AG20443 (cell line): Measurements from ENCODE around the gene HIP1R.

ENCODE experiments used
- DNase-seq: peaks from one replicate; pipeline ENCODE4 v3.0.0; 2012; ENCODE audit warnings: low spot score, mixed read lengths

Gene HIP1R

DNA sequence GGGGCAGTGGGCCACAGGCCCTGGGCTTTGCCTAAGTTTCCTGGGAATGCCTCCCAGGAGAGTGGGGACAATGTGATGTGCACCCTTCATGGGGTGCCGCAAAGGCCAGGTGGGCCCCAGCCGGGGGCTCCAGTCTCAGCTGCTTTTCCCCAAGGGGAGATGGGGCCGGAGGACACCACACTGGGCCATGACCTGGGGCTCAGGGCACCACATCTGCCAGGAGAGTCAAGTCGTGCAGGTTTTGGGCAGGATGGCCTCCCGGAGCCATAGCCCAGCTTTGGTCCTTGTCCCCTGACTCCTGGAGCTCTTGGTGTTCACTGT, 12.2 kb downstream of the HIP1R start:
- no peak for DNase-seq

DNA sequence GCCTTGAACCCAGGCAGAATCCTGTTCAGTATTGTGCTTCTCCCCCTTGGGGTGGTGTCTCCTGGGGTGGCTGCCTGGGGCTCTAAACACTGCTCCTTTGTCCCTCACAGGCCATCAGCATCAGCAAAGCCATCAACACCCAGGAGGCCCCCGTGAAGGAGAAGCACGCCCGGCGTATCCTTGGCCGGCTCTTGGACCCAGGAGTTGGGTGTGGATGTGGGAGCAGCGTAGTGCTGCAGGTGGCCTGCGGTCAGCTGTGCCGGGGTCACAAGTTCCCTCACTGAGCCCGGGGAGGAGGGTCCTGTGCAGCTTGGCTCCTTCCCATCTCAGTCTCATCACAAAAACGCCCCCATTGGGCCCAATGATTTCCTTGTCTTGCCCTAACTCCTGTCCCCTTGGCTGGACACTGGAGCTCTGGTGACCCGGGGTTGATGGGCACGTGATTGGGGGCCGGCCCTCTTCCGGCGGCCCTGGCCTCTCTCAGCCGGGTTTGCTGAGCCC, 12.7 kb downstream of the HIP1R start:
- no peak for DNase-seq

DNA sequence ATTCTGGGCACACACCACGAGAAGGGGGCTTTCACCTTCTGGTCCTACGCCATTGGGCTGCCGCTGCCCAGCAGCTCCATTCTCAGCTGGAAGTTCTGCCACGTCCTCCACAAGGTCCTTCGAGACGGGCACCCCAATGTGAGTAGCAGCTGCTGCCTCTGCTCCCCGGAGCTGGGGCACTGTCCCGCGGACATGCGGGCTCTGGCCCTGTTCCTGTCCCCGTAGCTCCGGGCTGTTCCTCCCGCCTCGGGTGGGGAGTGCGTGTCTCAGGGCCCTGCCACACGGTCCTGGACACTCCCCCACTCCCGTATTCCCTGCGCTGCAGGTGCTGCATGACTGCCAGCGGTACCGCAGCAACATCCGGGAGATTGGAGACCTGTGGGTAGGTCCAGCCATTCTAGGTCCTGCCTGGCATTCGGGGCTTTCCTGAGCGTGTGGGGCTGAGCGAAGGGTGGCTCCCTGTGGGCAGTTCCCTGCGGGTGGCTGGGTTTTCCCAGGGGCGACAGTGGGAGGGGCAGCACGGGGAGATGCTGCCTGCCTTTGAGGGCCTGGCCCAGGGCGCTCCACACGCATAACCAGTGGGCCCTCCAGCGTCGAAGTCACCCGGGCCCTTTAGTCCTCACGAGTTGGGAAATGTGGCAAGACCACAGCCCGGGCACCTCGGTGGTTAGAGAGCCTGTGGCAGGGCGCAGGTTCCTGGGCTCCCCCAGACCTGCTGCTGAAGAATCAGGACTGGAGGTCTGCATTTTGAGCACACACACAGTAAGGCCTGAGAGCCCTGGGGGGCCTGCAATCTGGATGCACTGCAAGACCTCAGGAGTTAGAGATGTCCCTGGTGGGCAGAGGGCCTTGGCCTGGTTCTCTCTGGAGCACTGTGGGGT, 13.5 kb downstream of the HIP1R start:
- DNase-seq, result no peak

DNA sequence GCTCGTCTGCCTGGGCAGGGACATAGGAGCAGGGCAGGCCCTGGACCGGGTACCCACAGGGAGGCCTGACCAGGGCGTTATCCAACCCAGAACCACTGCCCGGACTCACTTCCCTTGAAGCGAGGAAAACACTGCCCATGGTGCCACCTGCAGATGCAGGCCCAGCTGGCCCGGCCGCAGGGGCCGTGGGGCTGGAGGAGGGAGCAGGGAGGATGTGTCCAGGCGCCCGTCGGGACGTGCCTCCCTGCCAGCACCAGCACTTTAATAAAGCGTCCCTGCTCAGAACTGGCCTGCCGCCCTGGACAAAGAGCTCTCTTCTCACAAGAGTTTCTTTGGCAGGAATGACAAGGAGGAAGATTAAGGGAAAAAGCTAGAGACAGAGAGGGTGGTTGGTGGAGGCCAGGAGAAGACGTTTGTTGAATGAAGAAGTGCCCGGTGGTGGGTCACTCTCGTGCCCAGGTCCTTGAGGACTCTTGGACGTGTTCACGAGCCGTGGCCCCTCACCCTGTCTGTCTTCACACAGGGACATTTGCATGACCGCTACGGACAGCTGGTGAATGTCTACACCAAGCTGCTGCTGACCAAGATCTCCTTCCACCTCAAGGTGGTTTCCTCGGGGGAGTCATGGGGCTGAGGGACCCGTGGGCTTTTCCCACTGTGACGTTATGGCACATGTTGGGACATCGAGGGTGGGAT, 14.2 kb downstream of the HIP1R start:
- DNase-seq, result no peak

DNA sequence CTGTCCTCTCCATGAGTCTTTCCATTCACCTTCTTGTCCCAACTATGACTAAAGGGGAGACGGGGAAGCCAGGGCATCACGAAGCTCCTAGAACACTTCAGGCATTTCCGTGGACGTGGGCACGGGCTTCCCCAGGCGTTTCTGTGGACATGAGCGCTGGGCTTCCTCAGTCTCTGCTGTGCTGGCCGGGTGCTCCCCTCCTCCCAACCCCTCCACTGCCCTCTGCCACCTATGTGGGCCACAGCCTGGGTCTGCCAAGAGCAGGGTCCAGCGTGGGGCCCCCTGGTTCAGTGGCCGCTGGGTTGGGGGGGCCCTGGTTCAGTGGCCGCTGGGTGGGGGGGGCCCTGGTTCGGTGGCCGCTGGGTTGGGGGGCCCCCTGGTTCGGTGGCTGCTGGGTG, 14.8 kb downstream of the HIP1R start:
- no peak for DNase-seq

DNA sequence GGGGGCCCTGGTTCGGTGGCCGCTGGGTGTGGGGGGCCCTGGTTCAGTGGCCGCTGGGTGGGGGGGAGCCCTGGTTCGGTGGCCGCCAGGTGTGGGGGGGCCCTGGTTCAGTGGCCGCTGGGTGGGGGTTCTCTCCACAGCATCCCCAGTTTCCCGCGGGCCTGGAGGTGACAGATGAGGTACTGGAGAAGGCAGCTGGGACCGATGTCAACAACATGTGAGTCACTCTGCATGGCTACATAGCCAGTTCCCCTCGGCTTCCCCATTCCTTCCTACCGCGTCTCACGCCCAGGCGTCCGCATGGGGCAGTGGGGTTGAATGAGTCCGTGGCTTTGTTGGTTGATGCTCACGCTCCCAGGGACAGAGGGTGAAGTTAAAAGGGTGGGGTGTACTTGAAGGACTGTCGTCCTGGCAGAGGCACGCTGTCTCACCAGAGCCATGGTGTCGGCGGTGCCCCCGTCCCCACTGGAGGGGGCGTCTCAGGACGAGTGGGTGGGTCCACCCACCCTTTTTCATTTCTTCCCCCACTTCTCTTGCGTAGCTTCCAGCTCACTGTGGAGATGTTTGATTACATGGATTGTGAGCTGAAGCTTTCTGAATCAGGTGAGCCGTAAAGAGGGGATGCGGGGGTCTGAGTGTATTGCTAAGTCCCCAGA, 15.6 kb downstream of the HIP1R start:
- DNase-seq, result peak; percentile 72

DNA sequence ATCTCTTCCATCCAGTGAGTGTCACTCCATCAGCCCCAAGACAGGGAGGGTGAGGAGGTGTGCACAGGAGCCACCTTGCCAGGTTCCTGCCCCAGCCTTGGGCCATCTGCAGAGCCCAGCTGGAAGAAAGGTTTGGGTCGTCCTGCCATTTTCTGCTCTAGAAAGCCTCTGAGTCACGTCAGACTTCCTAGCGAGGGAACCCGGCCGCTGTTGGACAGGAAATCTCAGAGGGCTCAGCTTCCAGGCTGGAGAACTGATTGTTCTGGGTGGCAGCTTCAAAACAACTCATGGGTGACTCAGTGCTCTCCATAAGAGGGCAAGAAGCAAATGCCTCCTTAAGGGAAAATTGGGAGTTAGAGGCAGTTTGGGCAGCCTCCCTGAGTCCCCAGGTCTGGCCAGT, 16.6 kb downstream of the HIP1R start:
- peak; percentile 79 for DNase-seq

DNA sequence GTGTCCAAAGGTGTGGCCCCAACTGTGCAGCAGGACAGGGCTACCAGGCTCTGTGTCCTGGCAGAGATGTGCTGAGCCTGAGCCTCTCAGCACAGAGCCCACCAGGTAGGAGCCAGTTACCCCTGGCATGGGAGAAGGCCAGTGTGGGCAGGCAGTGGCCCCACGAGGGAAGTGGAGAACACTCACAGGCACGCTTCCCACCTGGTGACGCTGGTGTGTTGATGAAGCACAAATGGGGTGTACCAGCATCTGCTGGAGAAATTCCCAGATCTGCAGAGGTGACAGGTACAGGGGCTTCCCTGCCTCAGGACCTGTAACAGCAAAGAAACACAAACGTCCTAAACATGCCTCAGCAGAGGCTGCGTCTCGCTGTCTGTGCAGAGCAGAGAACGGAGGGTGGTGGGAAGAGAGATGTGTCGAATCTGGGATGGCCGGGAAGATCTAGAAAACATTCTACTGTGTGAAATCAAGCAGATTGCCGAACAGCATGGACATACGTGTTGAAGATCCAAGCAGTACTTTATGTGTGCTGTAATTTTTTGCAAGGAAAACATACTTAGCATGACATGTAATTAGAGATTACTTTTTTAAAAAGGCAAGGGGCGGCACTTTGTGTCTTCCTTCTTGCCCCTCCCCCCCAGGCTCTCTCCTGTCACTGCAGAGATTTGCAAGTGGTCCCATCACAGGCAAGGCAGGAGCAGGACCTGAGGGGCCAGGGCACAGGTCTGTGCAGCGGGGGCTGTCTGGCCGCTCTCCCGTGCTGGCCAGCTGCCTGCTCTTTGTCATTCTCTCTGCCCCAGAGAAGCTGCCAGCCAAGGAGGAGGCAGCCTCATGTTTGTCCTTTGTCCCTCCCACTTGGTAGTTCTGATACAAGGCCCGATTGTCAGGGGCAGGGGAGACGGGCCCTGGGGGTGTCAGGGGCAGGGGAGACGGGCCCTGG, 17.3 kb downstream of the HIP1R start:
- peak; percentile 62 for DNase-seq

DNA sequence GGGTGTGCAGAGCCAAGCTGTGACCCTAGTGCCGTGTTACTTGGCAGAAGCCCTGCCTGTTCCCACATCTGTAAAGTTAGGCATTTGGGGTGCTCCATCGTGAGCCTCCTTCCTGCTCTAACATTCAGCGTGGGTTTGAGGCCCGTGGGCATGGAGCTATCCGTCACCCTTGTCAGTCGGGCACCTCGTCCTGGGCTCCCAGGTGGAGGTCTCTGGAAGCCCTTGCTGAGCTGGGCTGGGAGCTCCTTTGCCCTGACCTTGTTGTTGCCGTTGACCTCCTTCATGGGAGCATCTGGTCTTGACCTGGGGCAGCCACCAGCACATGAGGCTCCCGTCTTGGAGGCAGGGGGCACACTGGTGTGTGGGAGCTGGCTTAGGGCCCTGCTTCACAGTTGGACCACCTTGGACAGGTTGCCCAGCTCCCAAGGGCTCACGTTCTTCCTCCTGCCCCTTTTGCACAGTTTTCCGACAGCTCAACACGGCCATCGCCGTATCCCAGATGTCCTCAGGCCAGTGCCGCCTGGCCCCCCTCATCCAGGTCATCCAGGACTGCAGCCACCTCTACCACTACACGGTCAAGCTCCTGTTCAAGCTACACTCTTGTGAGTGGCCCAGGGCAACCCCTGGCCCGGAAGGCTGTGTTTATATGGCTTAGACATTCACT, 18.5 kb downstream of the HIP1R start:
- DNase-seq, result no peak

DNA sequence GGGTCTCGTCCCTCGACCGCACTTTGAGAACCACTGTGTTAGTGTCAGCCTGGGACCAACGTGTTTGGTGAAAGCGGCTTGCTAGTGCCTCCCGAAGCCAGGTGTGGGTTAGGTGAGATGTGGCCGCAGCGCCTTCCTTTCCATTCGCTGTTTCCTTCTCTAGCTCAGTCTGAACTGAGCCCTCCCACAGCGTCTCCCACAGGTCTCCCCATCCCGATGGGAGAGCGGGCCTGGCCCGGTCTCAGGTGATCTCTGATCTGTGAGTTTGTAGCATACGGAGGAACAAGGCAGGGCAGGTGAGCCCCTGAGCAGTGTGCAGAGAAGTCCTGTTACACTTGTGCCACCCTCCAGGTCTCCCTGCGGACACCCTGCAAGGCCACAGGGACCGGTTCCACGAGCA, 19.3 kb downstream of the HIP1R start:
- no peak for DNase-seq

DNA sequence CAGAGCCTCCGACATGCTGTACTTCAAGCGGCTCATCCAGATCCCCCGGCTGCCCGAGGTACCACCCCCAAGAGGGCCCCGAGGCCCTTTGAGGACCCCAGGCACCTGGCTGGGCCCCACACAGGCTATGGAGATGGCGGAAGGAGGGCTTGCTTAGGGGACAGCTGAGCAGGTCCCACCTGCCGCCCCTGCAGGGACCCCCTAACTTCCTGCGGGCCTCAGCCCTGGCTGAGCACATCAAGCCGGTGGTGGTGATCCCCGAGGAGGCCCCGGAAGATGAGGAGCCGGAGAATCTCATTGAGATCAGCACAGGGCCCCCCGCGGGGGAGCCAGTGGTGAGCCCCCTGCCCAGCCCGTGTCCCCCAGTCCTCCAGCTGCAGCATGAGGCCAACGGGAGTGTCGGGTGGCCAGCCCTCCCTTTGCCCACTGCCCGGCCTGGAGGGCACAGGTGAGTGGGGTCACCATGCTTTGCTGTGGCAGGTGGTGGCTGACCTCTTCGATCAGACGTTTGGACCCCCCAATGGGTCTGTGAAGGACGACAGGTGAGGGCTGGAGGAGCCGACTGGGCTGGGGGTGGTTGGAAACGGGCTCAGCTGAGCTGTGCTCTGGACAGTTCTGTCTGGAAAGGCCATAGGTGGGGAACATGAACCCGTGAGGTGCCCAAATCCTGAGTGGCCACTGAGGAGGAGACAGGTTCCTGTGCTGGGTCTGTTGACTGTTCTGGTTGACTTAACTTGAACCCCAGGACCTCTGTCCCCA, 20.0 kb downstream of the HIP1R start:
- no peak for DNase-seq

DNA sequence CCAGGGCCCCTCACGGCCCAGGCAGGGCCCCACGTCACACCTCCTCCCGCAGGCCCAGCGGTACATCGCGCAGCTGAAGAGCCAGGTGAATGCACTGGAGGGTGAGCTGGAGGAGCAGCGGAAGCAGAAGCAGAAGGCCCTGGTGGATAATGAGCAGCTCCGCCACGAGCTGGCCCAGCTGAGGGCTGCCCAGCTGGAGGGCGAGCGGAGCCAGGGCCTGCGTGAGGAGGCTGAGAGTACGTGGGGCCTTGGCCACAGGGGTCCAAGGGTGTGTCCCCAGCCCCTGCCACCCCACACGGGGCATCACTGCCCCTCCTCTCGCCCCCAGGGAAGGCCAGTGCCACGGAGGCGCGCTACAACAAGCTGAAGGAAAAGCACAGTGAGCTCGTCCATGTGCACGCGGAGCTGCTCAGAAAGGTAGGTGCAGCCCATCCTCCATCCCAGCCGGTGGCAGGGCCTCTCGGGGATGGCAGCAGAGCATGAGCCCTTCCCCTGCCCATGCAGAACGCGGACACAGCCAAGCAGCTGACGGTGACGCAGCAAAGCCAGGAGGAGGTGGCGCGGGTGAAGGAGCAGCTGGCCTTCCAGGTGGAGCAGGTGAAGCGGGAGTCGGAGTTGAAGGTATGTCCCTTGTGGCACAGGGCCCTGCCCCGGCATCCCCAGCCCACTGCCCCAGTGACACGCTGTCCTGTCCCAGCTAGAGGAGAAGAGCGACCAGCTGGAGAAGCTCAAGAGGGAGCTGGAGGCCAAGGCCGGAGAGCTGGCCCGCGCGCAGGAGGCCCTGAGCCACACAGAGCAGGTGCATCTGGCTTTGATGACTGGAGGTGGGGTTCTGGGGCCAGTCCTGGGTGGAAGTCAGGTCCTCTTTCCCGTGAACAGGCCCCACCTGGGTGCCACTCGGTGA, 20.9 kb downstream of the HIP1R start:
- DNase-seq, result no peak

DNA sequence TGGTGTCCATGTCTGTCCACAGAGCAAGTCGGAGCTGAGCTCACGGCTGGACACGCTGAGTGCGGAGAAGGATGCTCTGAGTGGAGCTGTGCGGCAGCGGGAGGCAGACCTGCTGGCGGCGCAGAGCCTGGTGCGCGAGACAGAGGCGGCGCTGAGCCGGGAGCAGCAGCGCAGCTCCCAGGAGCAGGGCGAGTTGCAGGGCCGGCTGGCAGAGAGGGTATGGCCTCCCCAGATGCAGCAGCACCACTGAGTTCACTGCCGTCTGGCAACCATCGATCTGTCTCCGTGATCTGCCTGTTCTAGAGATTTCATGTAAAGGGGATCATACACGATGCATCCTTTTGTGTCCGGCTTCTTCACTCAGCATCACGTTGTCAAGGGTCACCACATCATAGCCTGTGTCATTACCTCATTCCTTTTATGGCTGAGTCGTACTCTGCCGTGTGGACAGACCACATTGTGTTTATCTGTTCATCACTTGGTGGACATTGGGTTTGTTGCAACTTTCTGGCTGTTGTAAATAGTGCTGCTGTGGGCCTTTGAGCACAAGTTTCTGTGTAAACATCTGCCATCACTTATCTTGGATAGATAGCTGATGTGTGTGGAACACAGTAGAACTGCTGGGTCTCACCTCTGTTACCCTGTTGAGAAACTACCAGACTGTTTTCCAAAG, 21.9 kb downstream of the HIP1R start:
- no peak for DNase-seq

DNA sequence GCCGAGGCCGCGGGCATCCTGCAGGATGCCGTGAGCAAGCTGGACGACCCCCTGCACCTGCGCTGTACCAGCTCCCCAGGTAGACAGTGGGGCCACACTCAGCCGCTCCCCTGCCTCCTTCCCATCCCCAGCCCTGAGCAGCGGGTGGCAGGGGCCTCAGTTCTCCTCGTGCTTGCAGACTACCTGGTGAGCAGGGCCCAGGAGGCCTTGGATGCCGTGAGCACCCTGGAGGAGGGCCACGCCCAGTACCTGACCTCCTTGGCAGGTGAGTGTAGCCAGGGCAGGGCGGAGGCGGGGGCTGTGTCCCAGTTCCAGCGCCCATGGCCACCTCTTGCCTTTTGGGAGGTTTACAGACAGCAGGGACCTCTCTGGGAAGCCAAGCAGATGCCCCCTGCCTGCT, 22.9 kb downstream of the HIP1R start:
- DNase-seq, result no peak

DNA sequence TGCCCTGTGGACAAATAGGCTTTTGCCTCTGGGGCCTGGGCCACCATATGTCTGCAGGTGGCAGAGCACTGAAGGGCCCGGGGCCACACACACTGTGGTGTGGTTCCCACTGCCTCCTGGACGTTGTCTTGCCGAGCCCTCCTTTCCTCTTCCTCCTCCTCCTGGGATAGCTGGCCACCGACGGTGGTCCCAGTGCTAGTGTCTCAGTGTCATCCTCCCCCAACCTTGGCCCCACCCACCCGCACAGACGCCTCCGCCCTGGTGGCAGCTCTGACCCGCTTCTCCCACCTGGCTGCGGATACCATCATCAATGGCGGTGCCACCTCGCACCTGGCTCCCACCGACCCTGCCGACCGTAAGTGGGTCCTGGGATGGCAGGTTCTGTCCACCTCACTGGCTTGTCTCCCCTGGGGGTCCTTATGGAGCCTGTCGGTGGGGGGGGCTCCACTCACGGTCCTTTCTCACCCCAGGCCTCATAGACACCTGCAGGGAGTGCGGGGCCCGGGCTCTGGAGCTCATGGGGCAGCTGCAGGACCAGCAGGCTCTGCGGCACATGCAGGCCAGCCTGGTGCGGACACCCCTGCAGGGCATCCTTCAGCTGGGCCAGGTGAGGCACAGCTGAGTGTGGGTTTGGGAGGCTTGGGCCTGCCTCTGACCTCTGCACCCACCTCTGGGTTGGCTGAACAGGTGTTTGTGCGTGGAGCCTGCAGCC, 23.5 kb downstream of the HIP1R start:
- DNase-seq, result no peak

DNA sequence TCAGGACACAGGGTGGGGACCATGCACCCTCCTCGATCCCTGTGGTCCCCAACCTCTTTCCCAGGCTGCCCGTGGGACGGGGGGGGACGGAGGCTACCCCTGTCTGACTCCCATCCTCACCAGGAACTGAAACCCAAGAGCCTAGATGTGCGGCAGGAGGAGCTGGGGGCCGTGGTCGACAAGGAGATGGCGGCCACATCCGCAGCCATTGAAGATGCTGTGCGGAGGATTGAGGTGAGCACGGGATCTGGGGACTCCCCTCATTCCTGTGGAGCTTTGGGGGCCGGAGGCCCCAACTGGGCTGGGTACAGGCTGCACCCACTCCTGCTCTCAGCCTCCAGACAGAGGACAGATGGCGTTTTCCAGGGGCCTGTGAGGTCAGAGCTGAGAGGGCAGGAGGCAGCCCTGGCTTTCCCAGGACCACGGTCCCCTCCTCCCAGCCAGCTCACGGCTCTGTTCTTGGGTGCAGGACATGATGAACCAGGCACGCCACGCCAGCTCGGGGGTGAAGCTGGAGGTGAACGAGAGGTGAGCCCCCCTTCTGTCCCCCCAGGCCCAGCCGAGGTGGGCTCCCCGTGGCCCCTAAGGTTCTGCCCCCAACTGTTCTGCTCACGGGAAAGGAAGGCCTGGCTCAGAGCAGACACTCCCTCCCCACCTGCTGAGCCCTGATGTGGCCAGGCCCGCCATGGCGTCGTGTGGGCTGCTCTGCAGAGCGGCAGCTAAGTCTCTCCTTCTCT, 24.2 kb downstream of the HIP1R start:
- no peak for DNase-seq

DNA sequence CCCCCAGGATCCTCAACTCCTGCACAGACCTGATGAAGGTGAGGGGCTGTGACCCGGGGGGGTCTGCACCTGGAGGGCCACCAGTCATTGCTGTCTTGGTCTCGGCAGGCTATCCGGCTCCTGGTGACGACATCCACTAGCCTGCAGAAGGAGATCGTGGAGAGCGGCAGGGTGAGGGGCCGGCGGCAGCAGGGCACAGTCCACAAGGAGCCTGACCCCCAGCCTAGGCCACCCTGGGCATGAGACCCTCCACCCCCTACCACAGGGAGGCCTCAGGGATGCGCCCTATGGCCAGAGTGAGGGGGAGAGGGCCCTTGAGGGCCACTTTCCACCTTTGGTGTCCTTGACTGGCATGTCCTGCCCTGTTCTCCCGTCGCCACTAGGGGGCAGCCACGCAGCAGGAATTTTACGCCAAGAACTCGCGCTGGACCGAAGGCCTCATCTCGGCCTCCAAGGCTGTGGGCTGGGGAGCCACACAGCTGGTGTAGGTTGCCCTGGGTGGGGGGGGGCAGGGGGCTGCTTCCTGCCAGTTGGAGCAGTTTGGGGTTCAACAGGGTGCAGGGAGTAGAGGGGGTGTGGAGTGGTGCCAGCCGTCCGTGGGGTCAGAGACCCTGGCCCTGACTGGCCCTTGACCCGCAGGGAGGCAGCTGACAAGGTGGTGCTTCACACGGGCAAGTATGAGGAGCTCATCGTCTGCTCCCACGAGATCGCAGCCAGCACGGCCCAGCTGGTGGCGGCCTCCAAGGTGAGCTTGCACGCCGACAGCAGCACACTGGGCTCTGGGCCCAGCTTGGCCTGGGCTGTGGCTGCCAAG, 25.0 kb downstream of the HIP1R start:
- DNase-seq, result peak; percentile 90
